Activated T-helper 1 cell treated with anti-CD3 and anti-CD28 coated beads, Interleukin-12 subunit alpha, Interleukin-12 subunit beta, Interleukin-2, Interleukin-4 antibody, amounts not matched to agents 30 ng/mL and 10 ng/mL and 1 ng/mL, durations not matched to agents 14 hours and 24 hours and 36 hours (primary cell): ENCODE results near the gene BBOX1. TPM values are rescaled to one million over a fixed set of nuclear protein-coding genes. Genes with fewer than 3 reads are reported as not detected.
"Not testable (repeated sequence)": the region's sequence is repeated elsewhere in the genome, so short reads cannot be mapped to it uniquely, and the experiment has no call there.

ENCODE experiments used
- DNase-seq: peaks from one replicate; pipeline ENCODE4 v3.0.0; 2021; ENCODE audit warnings: low spot score
- H3K27ac Mint-ChIP-seq: one replicate; pipeline ENCODE4 v1.8.0; 2021; ENCODE audit warnings: mild to moderate bottlenecking, mixed read lengths
- H3K27me3 Mint-ChIP-seq: one replicate; pipeline ENCODE4 v1.8.0; 2022; ENCODE audit warnings: mild to moderate bottlenecking, moderate library complexity, mixed read lengths; ENCODE audit not compliant: insufficient read depth
- H3K36me3 Mint-ChIP-seq: one replicate; pipeline ENCODE4 v1.8.0; 2021; ENCODE audit warnings: low read depth, mixed read lengths
- H3K4me1 Mint-ChIP-seq: one replicate; pipeline ENCODE4 v1.8.0; 2021; ENCODE audit warnings: low read depth, mixed read lengths
- H3K4me3 Mint-ChIP-seq: one replicate; pipeline ENCODE4 v1.8.0; 2021; ENCODE audit warnings: mild to moderate bottlenecking, moderate library complexity, mixed read lengths
- H3K9me3 Mint-ChIP-seq: one replicate; pipeline ENCODE4 v1.8.0; 2021; ENCODE audit warnings: mixed read lengths
- intact Hi-C: fragments of 100-400 bp; cut with micrococcal nuclease; formaldehyde crosslinking; loops from one replicate; pipeline ENCODE4 v1.15.1; 2024
- total RNA-seq: library from RNA; stranded (reverse); gene quantifications from 2 replicates; pipeline ENCODE4 v1.2.3, GENCODE V29; 2022

BBOX1 gene, protein sequence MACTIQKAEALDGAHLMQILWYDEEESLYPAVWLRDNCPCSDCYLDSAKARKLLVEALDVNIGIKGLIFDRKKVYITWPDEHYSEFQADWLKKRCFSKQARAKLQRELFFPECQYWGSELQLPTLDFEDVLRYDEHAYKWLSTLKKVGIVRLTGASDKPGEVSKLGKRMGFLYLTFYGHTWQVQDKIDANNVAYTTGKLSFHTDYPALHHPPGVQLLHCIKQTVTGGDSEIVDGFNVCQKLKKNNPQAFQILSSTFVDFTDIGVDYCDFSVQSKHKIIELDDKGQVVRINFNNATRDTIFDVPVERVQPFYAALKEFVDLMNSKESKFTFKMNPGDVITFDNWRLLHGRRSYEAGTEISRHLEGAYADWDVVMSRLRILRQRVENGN
- not detected in 2 replicates for total RNA-seq

DNA sequence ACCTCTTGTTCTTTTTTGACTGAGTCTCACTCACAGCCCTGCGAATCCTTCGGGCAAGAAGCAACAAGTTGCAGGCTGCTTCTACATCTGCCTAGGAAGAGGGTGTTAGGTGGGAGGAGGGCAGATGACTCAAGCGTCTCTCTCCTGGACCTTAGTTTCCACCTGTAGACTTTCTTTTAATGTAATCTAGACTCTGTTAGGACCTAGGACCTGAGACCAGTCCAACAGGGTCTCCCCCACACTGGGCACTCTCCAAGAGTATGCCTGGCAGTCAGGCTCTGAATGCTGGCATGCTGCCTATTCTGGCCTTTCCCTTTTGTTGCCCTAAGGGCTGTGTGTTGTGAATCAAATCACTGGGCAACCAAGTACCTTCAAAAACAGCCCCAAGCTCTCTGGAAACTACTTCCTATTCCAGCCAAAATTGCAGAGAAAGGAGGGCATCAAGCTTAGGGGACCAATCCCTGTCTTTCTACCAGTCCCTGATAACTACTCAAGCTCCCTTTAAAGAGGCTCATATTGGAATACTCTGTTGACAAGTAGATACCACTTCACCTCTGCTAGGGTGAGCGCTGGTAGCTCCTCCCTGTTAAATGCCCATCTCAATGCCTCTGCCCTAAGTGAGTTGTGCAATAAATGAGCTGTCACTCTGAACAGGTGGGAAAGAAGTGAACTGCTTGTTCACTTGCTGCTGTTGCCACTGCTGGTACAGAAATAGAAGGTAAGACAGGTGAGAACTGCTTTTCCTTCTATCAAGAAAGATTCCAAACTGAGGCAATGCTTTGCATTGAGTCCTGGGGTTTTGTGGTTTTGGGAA is at the start of gene BBOX1:
Gene BBOX1, plus strand, starts transcription at position 514 of the 814 bp plus-strand sequence. CDS start 14,616 bp downstream, outside the sequence.
- Mint-ChIP-seq H3K9me3 (peaks cover 25% of the 10 kb centered on the region), H3K36me3 (no peaks in the 10 kb centered on the region), H3K4me3 (no peak within 1 kb of the TSS), H3K4me1 (no peaks in the 10 kb centered on the region), H3K27me3 (no peaks in the 10 kb centered on the region), H3K27ac (no peak within 1 kb of the TSS)
- no peak for DNase-seq
- intact Hi-C loops: no loop called here

DNA sequence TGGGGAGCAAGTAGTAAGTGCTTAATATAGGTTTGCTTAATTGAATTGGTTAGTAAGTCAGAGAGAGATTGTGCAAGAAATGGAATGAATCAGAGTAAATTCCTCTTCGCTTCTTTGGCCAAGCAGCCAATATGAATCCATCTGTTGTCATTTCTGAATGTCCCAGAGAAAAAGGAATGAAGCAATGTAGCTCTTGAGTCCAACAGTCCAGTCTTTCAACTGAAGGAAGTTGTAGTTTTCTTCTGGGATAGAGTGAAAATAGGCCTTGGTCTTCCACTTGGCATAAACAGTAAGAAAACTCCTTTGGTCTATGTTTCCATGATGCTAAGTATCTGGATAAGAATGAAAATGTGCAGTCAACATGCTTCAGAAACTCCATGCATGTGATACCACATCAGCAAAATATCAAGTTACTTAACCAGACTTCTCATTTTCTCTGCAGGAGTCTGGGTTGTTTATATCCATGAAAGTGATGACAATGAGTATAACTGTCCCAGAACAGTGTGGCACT is 48.5 kb upstream of the BBOX1 start:
- H3K4me1 Mint-ChIP-seq: no peaks in the 10 kb centered on the region
- no peak for DNase-seq
- no peaks in the 10 kb centered on the region for H3K27me3 Mint-ChIP-seq
- H3K27ac Mint-ChIP-seq: no peak overlapping the region
- H3K4me3 Mint-ChIP-seq: no peak overlapping the region
- no peaks in the 10 kb centered on the region for H3K36me3 Mint-ChIP-seq
- intact Hi-C loops: no loop called here
- no peaks in the 10 kb centered on the region for H3K9me3 Mint-ChIP-seq

DNA sequence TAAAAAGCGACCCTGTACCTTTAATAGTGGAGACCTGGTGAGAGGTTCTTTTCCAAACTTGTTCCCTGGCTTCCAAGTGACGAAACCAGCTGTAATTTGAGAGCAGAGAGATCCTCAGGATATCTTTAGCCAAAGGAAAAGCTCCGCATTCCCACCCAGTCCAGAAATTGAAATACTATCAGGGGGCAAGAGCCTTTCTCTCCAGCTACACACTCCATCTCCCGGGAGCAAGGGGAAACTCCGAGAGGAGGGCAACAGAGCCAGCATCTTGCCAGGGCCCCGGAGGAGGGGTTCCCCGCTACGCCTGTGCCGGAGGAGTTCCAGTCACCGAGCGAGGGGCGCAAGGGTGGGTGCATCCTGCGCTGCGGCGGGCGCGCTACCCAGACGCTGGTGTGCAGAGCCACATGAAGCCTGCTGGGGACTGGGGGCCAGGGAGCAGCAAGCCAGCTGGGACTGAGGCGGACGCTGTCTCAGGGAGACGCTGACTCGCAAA is 46.6 kb upstream of the BBOX1 start, which contains the start of gene FIBIN:
Gene FIBIN, plus strand, starts transcription at position 148 of the 493 bp plus-strand sequence. CDS start 415 bp downstream, outside the sequence.
- no peak for DNase-seq
- Mint-ChIP-seq H3K36me3 (no peaks in the 10 kb centered on the region), H3K9me3 (no peaks in the 10 kb centered on the region), H3K27ac (no peak within 1 kb of the TSS), H3K27me3 (no peaks in the 10 kb centered on the region), H3K4me3 (no peak within 1 kb of the TSS), H3K4me1 (no peaks in the 10 kb centered on the region)
- intact Hi-C loops: no loop called here

DNA sequence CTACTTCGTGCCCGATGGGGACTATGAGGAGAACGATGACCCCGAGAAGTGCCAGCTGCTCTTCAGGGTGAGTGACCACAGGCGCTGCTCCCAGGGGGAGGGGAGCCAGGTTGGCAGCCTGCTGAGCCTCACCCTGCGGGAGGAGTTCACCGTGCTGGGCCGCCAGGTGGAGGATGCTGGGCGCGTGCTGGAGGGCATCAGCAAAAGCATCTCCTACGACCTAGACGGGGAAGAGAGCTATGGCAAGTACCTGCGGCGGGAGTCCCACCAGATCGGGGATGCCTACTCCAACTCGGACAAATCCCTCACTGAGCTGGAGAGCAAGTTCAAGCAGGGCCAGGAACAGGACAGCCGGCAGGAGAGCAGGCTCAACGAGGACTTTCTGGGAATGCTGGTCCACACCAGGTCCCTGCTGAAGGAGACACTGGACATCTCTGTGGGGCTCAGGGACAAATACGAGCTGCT is 46.0 kb upstream of the BBOX1 start:
- no peaks in the 10 kb centered on the region for H3K27me3 Mint-ChIP-seq
- H3K27ac Mint-ChIP-seq: no peak overlapping the region
- DNase-seq: no peak
- H3K4me1 Mint-ChIP-seq: no peaks in the 10 kb centered on the region
- H3K4me3 Mint-ChIP-seq: no peak overlapping the region
- H3K9me3 Mint-ChIP-seq: no peaks in the 10 kb centered on the region
- no peaks in the 10 kb centered on the region for H3K36me3 Mint-ChIP-seq
- intact Hi-C loops: no loop called here

DNA sequence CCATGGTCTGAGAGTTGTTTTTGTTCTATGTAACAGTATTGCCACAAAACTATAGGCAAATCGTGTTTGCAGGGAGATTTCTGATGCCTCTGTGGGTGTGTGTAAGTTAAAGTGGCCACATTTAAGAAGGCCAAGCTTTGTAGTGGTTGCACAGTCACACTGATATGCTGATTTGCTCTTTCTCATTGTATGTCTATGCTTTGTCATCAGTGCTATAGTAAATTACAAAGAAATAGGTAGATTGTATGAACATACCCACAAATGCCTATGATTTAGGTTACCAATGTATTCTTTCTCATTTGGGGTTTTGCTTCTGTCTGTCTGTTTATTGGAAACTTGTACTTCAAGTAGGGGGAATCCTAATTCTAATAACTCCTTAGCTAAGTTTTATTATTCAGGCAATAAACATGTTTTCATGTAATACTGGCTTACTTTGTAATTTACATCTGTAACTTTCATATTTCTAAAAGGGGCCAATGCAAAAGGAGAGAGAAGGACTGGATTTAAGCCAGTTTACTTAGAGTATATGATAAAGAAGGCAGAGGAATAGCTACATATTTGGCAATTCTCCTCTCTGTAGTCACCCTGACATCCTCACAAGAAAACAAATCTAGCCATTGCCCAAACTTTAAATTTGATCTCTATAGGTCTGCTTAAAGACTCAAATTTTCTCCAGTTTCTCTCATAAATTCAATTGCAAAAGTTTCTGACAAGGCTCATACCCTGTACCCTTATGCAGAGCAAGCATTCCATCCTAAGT is 44.7 kb upstream of the BBOX1 start:
- Mint-ChIP-seq H3K4me3 (no peak overlapping the region), H3K9me3 (no peaks in the 10 kb centered on the region), H3K27ac (no peak overlapping the region), H3K36me3 (no peaks in the 10 kb centered on the region), H3K27me3 (no peaks in the 10 kb centered on the region), H3K4me1 (no peaks in the 10 kb centered on the region)
- DNase-seq: no peak
- intact Hi-C loops: no loop called here

DNA sequence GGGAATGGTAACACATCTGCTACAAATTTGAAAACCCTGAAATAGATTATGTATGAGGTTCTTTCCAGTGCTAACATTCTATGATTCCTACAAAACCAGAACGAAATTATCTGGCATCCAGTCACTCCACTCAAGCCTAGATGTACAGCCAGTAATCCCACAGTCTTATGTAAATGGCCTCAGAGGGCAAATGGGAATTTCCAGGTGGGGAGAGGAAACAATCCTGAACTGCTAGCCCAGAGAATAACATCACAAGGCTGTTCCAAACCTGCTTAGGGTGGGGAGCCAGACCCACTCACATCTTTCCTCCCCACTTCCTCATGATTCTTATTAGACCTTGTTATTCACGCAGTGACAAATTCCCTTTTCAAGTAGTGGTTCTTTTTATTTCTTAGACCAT is 43.2 kb upstream of the BBOX1 start:
- DNase-seq: no peak
- Mint-ChIP-seq H3K4me1 (no peaks in the 10 kb centered on the region), H3K4me3 (no peak overlapping the region), H3K27me3 (no peaks in the 10 kb centered on the region), H3K36me3 (no peaks in the 10 kb centered on the region), H3K9me3 (no peaks in the 10 kb centered on the region), H3K27ac (no peak overlapping the region)
- intact Hi-C loops: no loop called here

DNA sequence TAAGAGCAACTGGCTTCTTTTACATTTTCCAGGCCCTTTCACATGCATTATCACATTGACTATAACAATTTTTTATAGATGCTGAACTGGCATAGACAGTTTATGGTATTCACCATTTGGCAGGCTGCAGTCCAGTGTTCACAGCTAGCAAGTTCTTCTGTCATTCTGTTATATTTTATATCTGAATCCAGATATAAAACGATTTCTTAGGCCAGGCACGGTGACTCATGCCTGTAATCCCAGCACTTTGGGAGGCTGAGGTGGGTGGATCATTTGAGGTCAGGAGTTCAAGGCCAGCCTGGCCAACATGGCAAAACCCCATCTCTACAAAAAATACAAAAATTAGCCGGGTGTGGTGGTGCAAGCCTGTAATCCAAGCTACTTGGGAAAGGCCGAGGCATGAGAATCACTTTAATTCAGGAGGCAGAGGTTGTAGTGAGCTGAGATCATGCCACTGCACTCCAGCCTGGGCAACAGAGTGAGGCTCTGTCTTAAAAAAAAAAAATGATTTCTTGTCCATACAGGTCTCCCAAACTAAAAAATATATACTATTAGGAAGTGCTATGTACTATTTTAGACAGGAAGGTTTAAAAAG is 39.4 kb upstream of the BBOX1 start:
- H3K4me3 Mint-ChIP-seq, H3K27me3 Mint-ChIP-seq, H3K4me1 Mint-ChIP-seq, H3K36me3 Mint-ChIP-seq, H3K9me3 Mint-ChIP-seq, H3K27ac Mint-ChIP-seq, DNase-seq, intact Hi-C loops: not testable (repeated sequence)

DNA sequence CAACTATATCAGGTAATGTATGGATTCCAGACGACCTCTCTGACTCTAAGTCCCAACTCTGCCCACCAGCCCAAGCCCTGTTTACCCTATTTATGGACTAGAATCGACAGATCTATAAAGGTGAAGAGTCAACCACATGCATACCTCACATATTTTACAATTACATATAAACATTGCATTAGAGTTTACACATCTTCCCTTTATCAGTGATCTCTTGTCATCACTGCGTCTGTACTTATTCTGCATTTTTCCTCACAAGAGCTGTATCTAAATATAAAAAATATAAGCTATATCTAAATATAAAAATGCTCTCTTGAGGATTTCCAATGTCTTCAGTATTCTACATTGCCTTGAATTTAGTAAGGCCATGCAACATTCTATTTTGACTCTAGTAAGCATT is 38.2 kb upstream of the BBOX1 start:
- Mint-ChIP-seq H3K9me3 (no peaks in the 10 kb centered on the region), H3K36me3 (no peaks in the 10 kb centered on the region), H3K27ac (no peak overlapping the region), H3K27me3 (no peaks in the 10 kb centered on the region), H3K4me3 (no peak overlapping the region), H3K4me1 (no peaks in the 10 kb centered on the region)
- DNase-seq: no peak
- intact Hi-C loops: no loop called here

DNA sequence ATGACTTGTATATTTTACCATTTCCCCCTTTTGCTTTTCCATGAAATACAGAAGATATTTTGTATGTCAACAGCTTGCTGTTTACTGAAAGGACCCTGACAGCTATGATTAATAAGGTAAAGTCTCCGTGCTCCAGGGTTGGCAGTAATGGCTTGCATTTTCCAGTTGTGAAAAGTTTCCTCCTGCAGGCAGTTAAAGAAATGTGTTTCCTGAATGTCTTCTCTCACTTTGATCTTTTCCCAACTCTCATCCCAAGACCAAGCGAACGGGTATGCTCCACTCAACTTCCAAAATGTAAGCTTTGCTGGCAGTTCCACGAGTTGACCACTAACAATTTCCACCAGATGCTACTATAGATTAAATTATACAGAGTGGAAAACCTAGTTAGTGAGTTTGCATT is 37.8 kb upstream of the BBOX1 start:
- no peaks in the 10 kb centered on the region for H3K9me3 Mint-ChIP-seq
- H3K4me3 Mint-ChIP-seq: no peak overlapping the region
- no peaks in the 10 kb centered on the region for H3K4me1 Mint-ChIP-seq
- intact Hi-C loops: no loop called here
- no peak for DNase-seq
- no peak overlapping the region for H3K27ac Mint-ChIP-seq
- H3K27me3 Mint-ChIP-seq: no peaks in the 10 kb centered on the region
- no peaks in the 10 kb centered on the region for H3K36me3 Mint-ChIP-seq

DNA sequence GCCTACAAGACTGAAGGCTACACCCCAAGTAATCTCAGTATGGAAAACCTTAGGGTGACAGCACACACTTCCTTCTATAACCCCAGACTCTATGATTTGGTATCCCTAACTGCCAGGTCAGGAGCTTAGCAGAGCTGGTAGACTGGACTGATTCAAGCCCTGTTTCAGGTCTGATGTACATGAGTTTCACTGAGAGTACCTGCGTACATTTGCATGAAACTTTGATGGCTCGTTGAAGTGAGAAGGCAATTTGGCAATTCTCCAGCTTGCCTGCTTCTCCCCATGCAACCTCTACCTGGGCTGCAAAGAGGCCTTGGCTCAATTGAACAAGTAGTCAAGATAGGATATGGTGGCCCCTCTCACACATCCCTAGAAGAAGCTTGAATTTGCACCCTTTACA is 36.5 kb upstream of the BBOX1 start:
- Mint-ChIP-seq H3K4me3 (no peak overlapping the region), H3K27ac (no peak overlapping the region), H3K9me3 (no peaks in the 10 kb centered on the region), H3K36me3 (no peaks in the 10 kb centered on the region), H3K27me3 (no peaks in the 10 kb centered on the region), H3K4me1 (no peaks in the 10 kb centered on the region)
- intact Hi-C loops: no loop called here
- no peak for DNase-seq

DNA sequence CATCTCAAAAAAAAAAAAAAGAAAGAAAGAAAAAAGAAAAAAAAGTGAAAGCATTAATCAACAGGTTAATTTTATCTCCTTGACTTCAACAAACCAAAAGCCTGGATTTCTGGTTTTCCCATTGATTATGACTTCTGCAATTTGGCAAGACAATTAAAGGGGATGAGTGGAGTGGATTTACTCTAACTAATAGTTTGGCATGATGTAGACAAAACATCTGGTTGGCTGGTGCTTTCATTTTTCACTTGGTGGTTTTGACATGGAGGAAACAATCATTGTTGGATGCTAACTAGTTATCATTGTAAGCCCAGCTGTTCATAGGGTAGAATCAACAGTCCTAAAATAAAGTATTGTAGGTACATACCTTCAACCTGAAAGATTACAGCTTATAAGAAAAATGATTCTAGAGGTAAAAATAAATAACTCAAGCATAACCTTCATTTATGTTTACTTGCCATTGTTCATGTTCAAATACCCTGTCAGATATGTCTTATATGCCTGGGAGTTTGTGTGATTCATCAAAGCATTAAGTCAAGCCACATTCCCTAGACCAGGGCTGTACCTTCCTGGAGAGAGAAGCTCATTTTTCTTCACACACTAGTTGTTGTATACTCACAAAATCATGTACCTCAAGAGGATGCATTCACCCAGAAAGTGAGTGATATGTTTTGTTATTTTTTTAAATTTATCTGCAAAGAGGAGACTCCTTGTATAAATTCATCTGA is 31.6 kb upstream of the BBOX1 start:
- no peak overlapping the region for H3K4me3 Mint-ChIP-seq
- intact Hi-C loops: no loop called here
- H3K27ac Mint-ChIP-seq: no peak overlapping the region
- DNase-seq: no peak
- no peaks in the 10 kb centered on the region for H3K9me3 Mint-ChIP-seq
- no peaks in the 10 kb centered on the region for H3K36me3 Mint-ChIP-seq
- no peaks in the 10 kb centered on the region for H3K4me1 Mint-ChIP-seq
- no peaks in the 10 kb centered on the region for H3K27me3 Mint-ChIP-seq
